Parathyroid adenoma (tissue), 2 donors: ENCODE measurements around the gene MTHFD1.

ENCODE experiments used
- H2AFZ ChIP-seq: fragments of 300-600 bp; sonication (generic); one replicate; pipeline ENCODE4 v1.7.0; 2017; ENCODE audit warnings: antibody characterized with exemption, mild to moderate bottlenecking
- H3K27ac ChIP-seq: fragments of 300-600 bp; sonication (generic); one replicate; pipeline ENCODE4 v1.7.0; 2017
- H3K27me3 ChIP-seq: fragments of 300-600 bp; sonication (generic); one replicate; pipeline ENCODE4 v1.7.0; 2017; ENCODE audit warnings: low read length; ENCODE audit not compliant: control insufficient read depth, insufficient read depth
- H3K36me3 ChIP-seq: fragments of 300-600 bp; sonication (generic); one replicate; pipeline ENCODE4 v1.7.0; 2017; ENCODE audit warnings: low read length; ENCODE audit not compliant: control insufficient read depth, insufficient read depth
- H3K4me1 ChIP-seq: fragments of 300-600 bp; sonication (generic); one replicate; pipeline ENCODE4 v1.7.0; 2017; ENCODE audit warnings: control low read depth
- H3K4me2 ChIP-seq: fragments of 300-600 bp; sonication (generic); one replicate; pipeline ENCODE4 v1.7.0; 2017; ENCODE audit warnings: low read length
- H3K4me3 ChIP-seq: fragments of 300-600 bp; sonication (generic); one replicate; pipeline ENCODE4 v1.7.0; 2017; ENCODE audit warnings: low read depth, low read length
- H3K79me2 ChIP-seq: fragments of 300-600 bp; sonication (generic); one replicate; pipeline ENCODE4 v1.7.0; 2017; ENCODE audit warnings: control low read depth
- H3K9ac ChIP-seq: fragments of 300-600 bp; sonication (generic); one replicate; pipeline ENCODE4 v1.7.0; 2017; ENCODE audit warnings: mild to moderate bottlenecking
- H3K9me3 ChIP-seq: fragments of 300-600 bp; sonication (generic); one replicate; pipeline ENCODE4 v1.7.0; 2017; ENCODE audit warnings: low read length; ENCODE audit not compliant: control insufficient read depth
- CTCF ChIP-seq: fragments of 300-600 bp; sonication (generic); IDR thresholded peaks from one replicate; pipeline ENCODE4 v1.7.0; 2017; ENCODE audit warnings: antibody characterized with exemption, mild to moderate bottlenecking
- donor health status: primary hyperparathyroidism.

The MTHFD1 gene

GRCh38 chr14:64419003-64419402 is 30.9 kb downstream of the MTHFD1 start:
- Histone ChIP-seq H3K4me2 (no peak overlapping the region), H3K27ac (no peak overlapping the region), H3K36me3 (no peaks in the 10 kb centered on the region), H3K4me1 (no peaks in the 10 kb centered on the region), H2AFZ (no peak overlapping the region), H3K9me3 (no peaks in the 10 kb centered on the region), H3K79me2 (no peaks in the 10 kb centered on the region), H3K4me3 (no peak overlapping the region), H3K9ac (no peak overlapping the region), H3K27me3 (no peaks in the 10 kb centered on the region)
- TF ChIP-seq CTCF: no peak

GRCh38 chr14:64421166-64421565 is 33.0 kb downstream of the MTHFD1 start:
- Histone ChIP-seq H3K27ac (no peak overlapping the region), H3K36me3 (no peaks in the 10 kb centered on the region), H3K9me3 (no peaks in the 10 kb centered on the region)

GRCh38 chr14:64422005-64422404 is 33.9 kb downstream of the MTHFD1 start:
- Histone ChIP-seq H3K9ac (no peak overlapping the region), H2AFZ (no peak overlapping the region)
- no peak for TF ChIP-seq CTCF

More at GRCh38 chr14:64421166-64421565, 33.0 kb downstream of the MTHFD1 start:
- no peak for TF ChIP-seq CTCF
- H2AFZ ChIP-seq: no peak overlapping the region
- no peak overlapping the region for H3K4me3 ChIP-seq
- H3K4me2 ChIP-seq: no peak overlapping the region
- H3K4me1 ChIP-seq: no peaks in the 10 kb centered on the region
- H3K9ac ChIP-seq: no peak overlapping the region
- H3K79me2 ChIP-seq: no peaks in the 10 kb centered on the region
- no peaks in the 10 kb centered on the region for H3K27me3 ChIP-seq

GRCh38 chr14:64422756-64423155 is 34.6 kb downstream of the MTHFD1 start:
- no peak for TF ChIP-seq CTCF
- Histone ChIP-seq H3K27ac (no peak overlapping the region), H3K4me1 (no peaks in the 10 kb centered on the region), H3K4me3 (no peak overlapping the region), H3K36me3 (no peaks in the 10 kb centered on the region), H3K4me2 (no peak overlapping the region), H3K79me2 (no peaks in the 10 kb centered on the region), H2AFZ (no peak overlapping the region), H3K9me3 (no peaks in the 10 kb centered on the region), H3K27me3 (no peaks in the 10 kb centered on the region), H3K9ac (no peak overlapping the region)

More at GRCh38 chr14:64422005-64422404, 33.9 kb downstream of the MTHFD1 start:
- Histone ChIP-seq H3K4me2 (no peak overlapping the region), H3K9me3 (no peaks in the 10 kb centered on the region), H3K27ac (no peak overlapping the region), H3K79me2 (no peaks in the 10 kb centered on the region), H3K4me3 (no peak overlapping the region), H3K4me1 (no peaks in the 10 kb centered on the region), H3K27me3 (no peaks in the 10 kb centered on the region), H3K36me3 (no peaks in the 10 kb centered on the region)

- no peaks in the 10 kb centered on the region for H3K79me2 ChIP-seq
- no peak for TF ChIP-seq CTCF
- H3K27ac ChIP-seq: no peak overlapping the region
- no peaks in the 10 kb centered on the region for H3K4me1 ChIP-seq
- H2AFZ ChIP-seq: no peak overlapping the region
- no peaks in the 10 kb centered on the region for H3K9me3 ChIP-seq
- no peak overlapping the region for H3K9ac ChIP-seq
- H3K4me3 ChIP-seq: no peak overlapping the region
- H3K27me3 ChIP-seq: no peaks in the 10 kb centered on the region
- no peaks in the 10 kb centered on the region for H3K36me3 ChIP-seq
- H3K4me2 ChIP-seq: no peak overlapping the region
Measured at GRCh38 chr14:64423987-64424386, 35.8 kb downstream of the MTHFD1 start.
